ENCODE data around the gene STIM2. TPM values are rescaled to one million over a fixed set of nuclear protein-coding genes. Genes with fewer than 3 reads are reported as not detected.
A peak's percentile ranks its signal among the peaks of the same experiment; 100 is the strongest.

The STIM2 gene
- total RNA-seq, 4 donors from 2014 or later: 3.4 to 13.4 (median 8.2) TPM

GRCh38 chr4:26984896-26985295 is 124.3 kb downstream of the STIM2 start:
- WGBS, 2 donors: 72 to 83% methylated on average over 3 of the region's 3 CpGs
- no peak overlapping the region for H3K4me3 ChIP-seq
- no peaks in the 10 kb centered on the region for H3K9me3 ChIP-seq
- no peaks in the 10 kb centered on the region for H3K36me3 ChIP-seq
- no peak for DNase-seq
- H3K4me1 ChIP-seq: no peaks in the 10 kb centered on the region
- intact Hi-C loops (cut with DNase I): no loop called here
- no peak overlapping the region for H3K27ac ChIP-seq
- no peaks in the 10 kb centered on the region for H3K27me3 ChIP-seq
- TF ChIP-seq POLR2A (IDR thresholded peaks at IDR 0.05): no peak

- Histone ChIP-seq H3K27ac (no peak overlapping the region), H3K4me3 (no peak overlapping the region), H3K27me3 (no peaks in the 10 kb centered on the region), H3K4me1 (no peaks in the 10 kb centered on the region), H3K36me3 (no peaks in the 10 kb centered on the region), H3K9me3 (no peaks in the 10 kb centered on the region)
- intact Hi-C loops (cut with DNase I): no loop called here
- 59 to 64% methylated on average over 3 of the region's 3 CpGs for WGBS, 2 donors
- no peak for DNase-seq
- TF ChIP-seq CTCF (IDR thresholded peaks at IDR 0.05) (no peak), POLR2A (IDR thresholded peaks at IDR 0.05) (no peak)
These were observed 125.2 kb downstream of the STIM2 start for GRCh38 chr4:26985873-26986272.

GRCh38 chr4:26987191-26987590 is 126.5 kb downstream of the STIM2 start:
- Histone ChIP-seq H3K27ac (no peak overlapping the region), H3K36me3 (no peaks in the 10 kb centered on the region), H3K4me3 (no peak overlapping the region), H3K4me1 (peaks cover 0 to under 1% (median 0%) of the 10 kb centered on the region in 3 donors), H3K9me3 (no peaks in the 10 kb centered on the region), H3K27me3 (no peaks in the 10 kb centered on the region)
- no peak for TF ChIP-seq CTCF (IDR thresholded peaks at IDR 0.05)
- DNase-seq: no peak
- intact Hi-C loops (cut with DNase I): no loop called here
- 90% methylated on average over 3 of the region's 3 CpGs for WGBS, 2 donors

- H3K9me3 ChIP-seq: no peaks in the 10 kb centered on the region
- intact Hi-C loops (cut with DNase I): no loop called here
- no peaks in the 10 kb centered on the region for H3K27me3 ChIP-seq
- H3K36me3 ChIP-seq: no peaks in the 10 kb centered on the region
- no peak overlapping the region for H3K27ac ChIP-seq
- DNase-seq: no peak
- TF ChIP-seq CTCF (IDR thresholded peaks at IDR 0.05) (no peak), POLR2A (IDR thresholded peaks at IDR 0.05) (no peak)
- 89 to 95% methylated on average over 3 of the region's 3 CpGs for WGBS, 2 donors
- H3K4me1 ChIP-seq: peaks cover 0 to 21% (median 4%) of the 10 kb centered on the region in 3 donors
- no peak overlapping the region for H3K4me3 ChIP-seq
These were observed 130.4 kb downstream of the STIM2 start for GRCh38 chr4:26991057-26991456.

- Histone ChIP-seq H3K4me3 (no peak overlapping the region), H3K4me1 (peaks cover 0 to 21% (median 4%) of the 10 kb centered on the region in 3 donors), H3K27me3 (no peaks in the 10 kb centered on the region), H3K9me3 (no peaks in the 10 kb centered on the region), H3K36me3 (no peaks in the 10 kb centered on the region), H3K27ac (peak overlapping the region in 2 of 4 donors; percentile 9 to 20)
- intact Hi-C loops (cut with DNase I): no loop called here
- DNase-seq: no peak
- no peak for TF ChIP-seq POLR2A (IDR thresholded peaks at IDR 0.05)
- TF ChIP-seq CTCF (IDR thresholded peaks at IDR 0.05): no peak
- WGBS, 2 donors: 36 to 49% methylated on average over 3 of the region's 3 CpGs
These were observed 132.2 kb downstream of the STIM2 start for GRCh38 chr4:26992657-26993361.

Data from esophagus squamous epithelium (tissue), 5 donors.